Heart left ventricle (tissue), 16 donors: ENCODE data around the gene KLRD1. TPM values are rescaled to one million over a fixed set of nuclear protein-coding genes. Genes with fewer than 3 reads are reported as not detected.
"Not testable (repeated sequence)": the region's sequence is repeated elsewhere in the genome, so short reads cannot be mapped to it uniquely, and the experiment has no call there.

ENCODE experiments used
- ATAC-seq, 4 donors: fragments of 200-7000 bp; cut with Tn5 transposase; one replicate each; pipeline ENCODE4 v1.9.1; 2020 to 2022; ENCODE audit warnings: moderate library complexity in 4 of 4, mild to moderate bottlenecking in 3 of 4, moderate number of reproducible peaks in 1 of 4
- DNase-seq, 5 donors: peaks; one replicate each; pipeline ENCODE4 v3.0.0-alpha.2; 2020
- H3K27ac ChIP-seq, 12 donors: fragments of 200-600 bp; sonication (generic) in 4 of 12; one replicate each; pipeline versions ENCODE4 v1.5.0 to v1.8.0; 2016 to 2022; ENCODE audit warnings: mild to moderate bottlenecking in 2 of 12
- H3K27me3 ChIP-seq, 9 donors: fragments of 200-600 bp; sonication (generic) in 2 of 9; one replicate each; pipeline versions ENCODE4 v1.5.1 to v1.8.0; 2016 to 2022; ENCODE audit warnings: mild to moderate bottlenecking in 3 of 9
- H3K36me3 ChIP-seq, 9 donors: fragments of 200-600 bp; sonication (generic) in 2 of 9; one replicate each; pipeline versions ENCODE4 v1.5.0 to v1.8.0; 2018 to 2022; ENCODE audit warnings: mild to moderate bottlenecking in 2 of 9
- H3K4me1 ChIP-seq, 12 donors: fragments of 200-600 bp; sonication (generic) in 4 of 12; one replicate each; pipeline versions ENCODE4 v1.5.0 to v1.8.0; 2016 to 2022; ENCODE audit warnings: mild to moderate bottlenecking in 3 of 12
- H3K4me3 ChIP-seq, 12 donors: fragments of 200-600 bp; sonication (generic) in 4 of 12; one replicate each; pipeline versions ENCODE4 v1.5.0 to v1.8.0; 2017 to 2022; ENCODE audit warnings: mild to moderate bottlenecking in 9 of 12, moderate library complexity in 4 of 12
- H3K9me3 ChIP-seq, 12 donors: fragments of 200-600 bp; sonication (generic) in 4 of 12; one replicate each; pipeline versions ENCODE4 v1.5.0 to v1.8.0; 2016 to 2022; ENCODE audit warnings: mild to moderate bottlenecking in 1 of 12
- POLR2A ChIP-seq, 2 donors: fragments of 450-650 bp; IDR thresholded peaks; one replicate each; pipeline ENCODE4 v1.6.1; 2017; ENCODE audit warnings: antibody characterized with exemption in 2 of 2, mild to moderate bottlenecking in 2 of 2, moderate library complexity in 2 of 2
- WGBS, 4 donors: extraction: QIAGEN DNeasy Blood & Tissue Kit in 2 of 4; methylation state at CpG; one replicate each; pipeline versions ENCODE4 v1.1.5 to v1.1.7; 2013 to 2018; 5-methylcytosine and 5-hydroxymethylcytosine counted together
- intact Hi-C, 10 donors: fragments of 100-400 bp; cut with DNase I; formaldehyde crosslinking; loops; one replicate each; pipeline versions ENCODE4 v1.11.1 to v1.14.2; 2022
- polyA plus RNA-seq, 2 donors: library from polyadenylated mRNA; stranded (reverse); fragments of 200-250 nt; gene quantifications; one replicate each; pipeline ENCODE4 v1.2.3, GENCODE V29; 2013
- total RNA-seq, 9 donors: library from RNA; depleted of rRNA in 2 of 9; stranded (reverse); fragments of >200 nt in 2 of 9; fragmentation: NEBNext Ultra II Directional in 3 of 9; extraction: Animal tissue kit (Norgen Biotek cat#: 25700) in 3 of 9; gene quantifications; one replicate each; pipeline versions ENCODE4 v1.1.0 to v1.2.4, GENCODE V29; 2016 to 2023
- TF ChIP-seq, protein P1 (sequence below), 12 donors: fragments of 200-600 bp; sonication (generic) in 4 of 12; IDR thresholded peaks; one replicate each; pipeline versions ENCODE4 v1.5.0 to v1.8.0; 2018 to 2022; ENCODE audit warnings: antibody characterized with exemption in 12 of 12, mild to moderate bottlenecking in 5 of 12
- donor health status: ischemic (EF 13 %, LVEDD 7.1; RV severe dilation, severe dysfunction).
- donor health status: healthy with polysubstance abuse.
- donor health status: DM: no; HTN: yes; CAD: no.
- donor health status: DM: no; HTN: no; CAD: no.
- donor health status: ischemic (EF 25% LVEDD 6.9; RV normal size, moderate dysfunction).
- donor health status: ischemic (EF 25% LVEDD 5.7; RV mildly dilated, moderate dysfunction).
- donor health status: healthy.
- donor health status: DM: yes; HTN: yes; CAD: no.
- donor health status: ischemic (EF 35%, LVEDD 5.7; RV mildly dilated, moderate dysfunction).
- donor health status: nonischemic (EF 11% LVEDD 7.7; RV severe dilation, severe dysfunction).
- donor health status: DM: yes; HTN: yes; CAD: no.
- donor health status: PGD.
- donor health status: ischemic (EF 29% LVEDD 5.4; RV normal size, mild dysfunction).
- donor health status: nonischemic (EF 23%, LVEDD 6.1; RV moderate dilation, normal function).

The KLRD1 gene
- total and polyA plus RNA-seq, 11 donors = 0.25 to 7.4 (median 0.93) TPM

DNA sequence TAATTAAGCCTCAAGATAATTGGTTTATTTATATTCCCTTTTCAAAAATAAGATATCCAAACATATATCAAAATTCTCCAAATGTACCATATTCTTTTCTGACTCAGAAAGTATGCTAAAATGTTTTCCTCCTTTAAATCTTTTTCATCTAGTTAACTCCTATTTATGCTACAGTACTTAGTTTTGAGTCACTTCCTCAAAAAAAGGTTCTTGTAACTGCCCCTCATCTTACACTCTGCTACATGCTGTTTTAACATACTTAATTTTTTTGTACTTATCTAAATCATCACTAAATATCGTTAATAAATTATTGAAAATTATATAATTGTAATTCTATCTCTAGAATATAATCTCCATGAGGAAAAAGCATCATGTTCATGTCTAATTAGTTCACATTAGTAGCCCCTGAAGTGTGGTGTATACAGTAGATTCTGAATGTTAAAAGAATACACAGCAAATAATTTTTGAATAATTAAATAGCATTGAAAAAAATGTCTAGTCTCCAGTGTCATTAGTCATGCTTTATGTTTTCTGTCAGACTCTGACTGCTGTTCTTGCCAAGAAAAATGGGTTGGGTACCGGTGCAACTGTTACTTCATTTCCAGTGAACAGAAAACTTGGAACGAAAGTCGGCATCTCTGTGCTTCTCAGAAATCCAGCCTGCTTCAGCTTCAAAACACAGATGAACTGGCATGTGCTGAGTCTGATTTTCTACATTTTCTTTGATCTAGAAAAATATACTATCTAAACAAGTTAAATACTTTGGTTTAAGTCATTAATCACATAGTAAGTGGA is 3.5 kb downstream of the KLRD1 start:
- 49 to 63% (median 56%) methylated on average over 4 of the region's 4 CpGs for WGBS, 4 donors
- ATAC-seq = peak in 2 of 4 donors; percentile 47 to 55
- no peak for DNase-seq
- Histone ChIP-seq H3K36me3 (no peaks in the 10 kb centered on the region), H3K9me3 (no peaks in the 10 kb centered on the region), H3K4me3 (no peak overlapping the region), H3K4me1 (no peaks in the 10 kb centered on the region), H3K27ac (peak overlapping the region in 2 of 12 donors; percentile 1 to 12), H3K27me3 (no peaks in the 10 kb centered on the region)
- TF ChIP-seq, protein P1, sequence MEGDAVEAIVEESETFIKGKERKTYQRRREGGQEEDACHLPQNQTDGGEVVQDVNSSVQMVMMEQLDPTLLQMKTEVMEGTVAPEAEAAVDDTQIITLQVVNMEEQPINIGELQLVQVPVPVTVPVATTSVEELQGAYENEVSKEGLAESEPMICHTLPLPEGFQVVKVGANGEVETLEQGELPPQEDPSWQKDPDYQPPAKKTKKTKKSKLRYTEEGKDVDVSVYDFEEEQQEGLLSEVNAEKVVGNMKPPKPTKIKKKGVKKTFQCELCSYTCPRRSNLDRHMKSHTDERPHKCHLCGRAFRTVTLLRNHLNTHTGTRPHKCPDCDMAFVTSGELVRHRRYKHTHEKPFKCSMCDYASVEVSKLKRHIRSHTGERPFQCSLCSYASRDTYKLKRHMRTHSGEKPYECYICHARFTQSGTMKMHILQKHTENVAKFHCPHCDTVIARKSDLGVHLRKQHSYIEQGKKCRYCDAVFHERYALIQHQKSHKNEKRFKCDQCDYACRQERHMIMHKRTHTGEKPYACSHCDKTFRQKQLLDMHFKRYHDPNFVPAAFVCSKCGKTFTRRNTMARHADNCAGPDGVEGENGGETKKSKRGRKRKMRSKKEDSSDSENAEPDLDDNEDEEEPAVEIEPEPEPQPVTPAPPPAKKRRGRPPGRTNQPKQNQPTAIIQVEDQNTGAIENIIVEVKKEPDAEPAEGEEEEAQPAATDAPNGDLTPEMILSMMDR (IDR thresholded peaks at IDR 0.05) = no peak
- no peak for TF ChIP-seq POLR2A (IDR thresholded peaks at IDR 0.05)
- intact Hi-C loops = no loop called here

DNA sequence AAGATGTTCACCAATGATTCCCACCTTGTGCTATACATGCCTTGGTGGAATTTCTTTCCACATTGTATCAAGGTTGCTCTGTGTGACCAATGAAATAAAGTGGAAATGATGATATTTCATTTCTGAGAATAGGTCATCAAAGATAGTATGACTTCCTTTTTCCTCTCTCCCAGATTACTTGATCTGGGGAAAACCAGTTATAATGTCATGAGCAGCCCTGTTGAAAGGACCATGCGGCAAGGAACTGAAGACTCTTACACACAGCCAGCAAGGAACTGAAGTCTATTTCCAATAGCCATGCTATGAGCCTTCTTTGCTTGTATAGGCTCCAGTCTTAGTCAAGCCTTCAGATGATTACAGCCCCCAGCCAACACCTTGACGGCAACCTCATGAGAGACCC is 11.7 kb downstream of the KLRD1 start:
- DNase-seq (no peak), ATAC-seq (no peak)
- no peaks in the 10 kb centered on the region for H3K4me1 ChIP-seq
- H3K9me3 ChIP-seq = no peaks in the 10 kb centered on the region
- no peak overlapping the region for H3K27ac ChIP-seq
- no peak for TF ChIP-seq POLR2A (IDR thresholded peaks at IDR 0.05)
- TF ChIP-seq, protein P1 (IDR thresholded peaks at IDR 0.05) = no peak
- H3K36me3 ChIP-seq = no peaks in the 10 kb centered on the region
- H3K27me3 ChIP-seq = no peaks in the 10 kb centered on the region
- WGBS, 4 donors = 92 to 97% (median 95%) methylated on average over 2 of the region's 2 CpGs
- intact Hi-C loops = no loop called here
- H3K4me3 ChIP-seq = no peak overlapping the region

DNA sequence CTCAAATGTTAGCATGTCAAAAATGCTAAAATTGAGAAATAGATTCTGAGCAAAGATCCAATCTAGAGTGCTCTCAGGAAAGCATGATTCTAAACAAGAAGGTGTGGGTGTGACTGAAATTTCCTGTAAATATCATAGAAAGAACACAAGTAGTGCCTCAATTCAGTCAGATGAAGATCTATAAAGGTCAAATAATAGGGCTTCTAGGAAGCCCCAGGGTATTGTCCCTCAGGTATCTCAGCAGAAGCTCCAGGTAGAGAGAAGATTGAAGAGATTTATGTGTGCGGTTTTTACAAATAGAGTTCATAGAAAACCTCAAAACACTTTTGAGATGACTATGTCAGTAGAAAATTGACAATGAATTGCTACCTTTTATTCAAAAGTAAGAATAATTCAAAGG is 13.0 kb downstream of the KLRD1 start:
- Histone ChIP-seq H3K27ac (no peak overlapping the region), H3K4me1 (no peaks in the 10 kb centered on the region), H3K9me3 (no peaks in the 10 kb centered on the region), H3K27me3 (no peaks in the 10 kb centered on the region), H3K36me3 (no peaks in the 10 kb centered on the region), H3K4me3 (no peak overlapping the region)
- intact Hi-C loops = no loop called here
- 86 to 98% (median 95%) methylated on average over 1 of the region's 1 CpG for WGBS, 4 donors
- DNase-seq (no peak), ATAC-seq (no peak)
- TF ChIP-seq POLR2A (IDR thresholded peaks at IDR 0.05) = no peak
- TF ChIP-seq, protein P1 (IDR thresholded peaks at IDR 0.05) = no peak

DNA sequence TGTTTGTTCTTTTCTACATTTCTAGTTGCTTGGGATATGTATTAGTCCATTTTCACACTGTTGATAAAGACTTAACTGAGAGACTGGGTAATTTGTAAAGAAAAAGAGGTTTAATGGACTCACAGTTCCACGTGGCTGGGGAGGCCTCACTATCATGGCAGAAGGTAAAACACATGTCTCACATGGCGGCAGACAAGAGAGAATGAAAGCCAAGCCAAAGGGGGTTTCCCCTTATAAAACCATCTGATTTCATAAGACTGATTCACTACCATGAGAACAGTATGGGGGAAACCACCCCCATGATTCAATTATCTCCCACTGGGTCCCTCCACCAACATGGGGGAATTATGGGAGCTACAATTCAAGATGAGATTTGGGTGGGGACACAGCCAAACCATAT is 21.0 kb downstream of the KLRD1 start:
- ATAC-seq, intact Hi-C loops: not testable (repeated sequence)

More for the DNA sequence above, 21.0 kb downstream of the KLRD1 start:
- DNase-seq, H3K36me3 ChIP-seq, H3K4me3 ChIP-seq, H3K27ac ChIP-seq, H3K27me3 ChIP-seq, H3K9me3 ChIP-seq, H3K4me1 ChIP-seq: not testable (repeated sequence)
- WGBS, 4 donors = 79 to 83% (median 81%) methylated on average over 2 of the region's 2 CpGs
